Fibroblast of the conjunctiva (primary cell): ENCODE measurements around the gene CDC34.

Source experiments
- DNase-seq: peaks from one replicate; pipeline ENCODE4 v3.0.0-alpha.2; 2010; ENCODE audit warnings: low read depth

The CDC34 gene

GRCh38 chr19:588741-589692 is 57.5 kb downstream of the CDC34 start:
- no peak for DNase-seq

- no peak for DNase-seq
Observed at GRCh38 chr19:589693-590395, 58.3 kb downstream of the CDC34 start, which contains the start of gene HCN2. HCN2 (plus strand) TSS chr19:589881; CDS start chr19:589946, 65 bp downstream.

DNA sequence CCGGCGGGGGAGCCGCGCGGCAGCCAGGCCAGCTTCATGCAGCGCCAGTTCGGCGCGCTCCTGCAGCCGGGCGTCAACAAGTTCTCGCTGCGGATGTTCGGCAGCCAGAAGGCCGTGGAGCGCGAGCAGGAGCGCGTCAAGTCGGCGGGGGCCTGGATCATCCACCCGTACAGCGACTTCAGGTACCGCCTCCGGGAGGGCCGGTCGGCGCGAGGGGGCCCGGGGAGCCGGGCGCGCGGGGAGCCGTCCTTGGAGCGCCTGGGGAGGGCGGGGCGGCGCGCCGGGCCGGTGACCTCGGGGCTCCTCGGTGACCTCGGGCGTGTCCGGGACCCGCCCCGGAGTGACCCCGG is 58.8 kb downstream of the CDC34 start:
- no peak for DNase-seq

DNA sequence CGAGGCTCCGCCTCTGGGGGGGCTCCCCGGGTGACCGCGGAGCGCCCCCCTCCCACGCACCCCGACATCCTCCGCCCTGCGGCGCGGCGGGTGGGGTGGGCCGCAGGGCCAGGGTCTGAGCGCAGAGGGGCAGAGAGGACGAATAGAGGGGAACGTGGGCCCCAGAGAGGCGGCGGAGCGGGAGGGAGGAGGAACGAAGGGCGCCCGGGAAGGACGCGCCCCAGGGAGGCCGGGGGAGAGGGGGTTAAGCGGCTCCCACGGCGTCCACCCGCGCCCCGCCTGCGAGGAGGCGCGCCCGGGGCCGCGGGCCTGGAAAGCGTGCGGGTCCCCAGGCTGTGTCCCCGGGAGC is 59.2 kb downstream of the CDC34 start:
- DNase-seq, result no peak

- no peak for DNase-seq
Observed at GRCh38 chr19:591099-591958, 59.8 kb downstream of the CDC34 start.
